G401 (cell line): Measurements from ENCODE around the gene KCNS3. TPM values are rescaled to one million over a fixed set of nuclear protein-coding genes. Genes with fewer than 3 reads are reported as not detected.
"Not testable (repeated sequence)": the region's sequence is repeated elsewhere in the genome, so short reads cannot be mapped to it uniquely, and the experiment has no call there.

Source experiments
- DNase-seq: peaks from one replicate; pipeline ENCODE4 v3.0.0-alpha.2; 2015; ENCODE audit warnings: low spot score
- in situ Hi-C: cut with HindIII; loops from 2 replicates; pipeline ENCODE4 v1.10.0; 2016; ENCODE audit warnings: low sequenced_read_pairs, mixed read lengths
- total RNA-seq: library from RNA; depleted of rRNA; stranded (reverse); fragments of >200 nt; shearing (Covaris generic); gene quantifications from 2 replicates; pipeline ENCODE4 v1.2.3, GENCODE V29; 2014

KCNS3 gene
- total RNA-seq, 1 experiment from 2014 or later, result not detected

- no peak for DNase-seq
- in situ Hi-C loops, result no loop called here
These were observed 54.8 kb downstream of the KCNS3 start for GRCh38 chr2:17933256-17933655.

- in situ Hi-C loops, result no loop called here
- no peak for DNase-seq
These were observed 56.3 kb downstream of the KCNS3 start for GRCh38 chr2:17934721-17935120.

- DNase-seq, result no peak
- in situ Hi-C loops, result no loop called here
These were observed 56.9 kb downstream of the KCNS3 start for GRCh38 chr2:17935242-17935885.

GRCh38 chr2:17936599-17936998 is 58.1 kb downstream of the KCNS3 start:
- DNase-seq, result no peak

GRCh38 chr2:17940091-17940630 is 61.7 kb downstream of the KCNS3 start:
- no peak for DNase-seq
- in situ Hi-C loops, result no loop called here

More at GRCh38 chr2:17936599-17936998, 58.1 kb downstream of the KCNS3 start:
- in situ Hi-C loops, result no loop called here

- in situ Hi-C loops, result no loop called here
- DNase-seq, result no peak
These were observed 65.0 kb downstream of the KCNS3 start for GRCh38 chr2:17943444-17943843.

- in situ Hi-C loops, result no loop called here
- DNase-seq, result no peak
These were observed 68.6 kb downstream of the KCNS3 start for GRCh38 chr2:17947113-17947512.

- in situ Hi-C loops, result no loop called here
- no peak for DNase-seq
These were observed 71.5 kb downstream of the KCNS3 start for GRCh38 chr2:17950006-17950405.

- no peak for DNase-seq
- in situ Hi-C loops, result no loop called here
These were observed 73.1 kb downstream of the KCNS3 start for GRCh38 chr2:17951563-17951962.

- in situ Hi-C loops, result no loop called here
- DNase-seq, result peak; percentile 4
These were observed 80.1 kb downstream of the KCNS3 start for GRCh38 chr2:17958466-17959092.

- DNase-seq, result no peak
- in situ Hi-C loops, result no loop called here
These were observed 80.9 kb downstream of the KCNS3 start for GRCh38 chr2:17959356-17959755.

GRCh38 chr2:17959833-17960232 is 81.4 kb downstream of the KCNS3 start:
- no peak for DNase-seq
- in situ Hi-C loops, result no loop called here

GRCh38 chr2:17960925-17961324 is 82.5 kb downstream of the KCNS3 start:
- DNase-seq, result no peak
- in situ Hi-C loops, result no loop called here

GRCh38 chr2:17961789-17962188 is 83.3 kb downstream of the KCNS3 start:
- in situ Hi-C loops, result no loop called here
- no peak for DNase-seq

- in situ Hi-C loops, result no loop called here
- no peak for DNase-seq
These were observed 84.4 kb downstream of the KCNS3 start for GRCh38 chr2:17962876-17963275.

GRCh38 chr2:17963571-17963970 is 85.1 kb downstream of the KCNS3 start:
- DNase-seq, in situ Hi-C loops: not testable (repeated sequence)

GRCh38 chr2:17965196-17965595 is 86.7 kb downstream of the KCNS3 start:
- no peak for DNase-seq
- in situ Hi-C loops, result no loop called here

- in situ Hi-C loops, result no loop called here
- DNase-seq, result no peak
These were observed 88.3 kb downstream of the KCNS3 start for GRCh38 chr2:17966798-17967197.

GRCh38 chr2:17969661-17970060 is 91.2 kb downstream of the KCNS3 start:
- DNase-seq, result no peak
- in situ Hi-C loops, result no loop called here

- in situ Hi-C loops, result no loop called here
- no peak for DNase-seq
These were observed 93.2 kb downstream of the KCNS3 start for GRCh38 chr2:17971531-17972125.
